ENCODE measurements around the gene ENTHD1. TPM values are rescaled to one million over a fixed set of nuclear protein-coding genes. Genes with fewer than 3 reads are reported as not detected.
"Not testable (repeated sequence)": the region's sequence is repeated elsewhere in the genome, so short reads cannot be mapped to it uniquely, and the experiment has no call there.

The ENTHD1 gene
- total RNA-seq, 4 donors from 2014 or later = not detected

- H3K4me3 ChIP-seq (ENCODE audit: low read depth, poor library complexity, severe bottlenecking) = no peak overlapping the region
- TF ChIP-seq CTCF (IDR thresholded peaks at IDR 0.05) = no peak
- DNase-seq (ENCODE audit: low spot score in 2 of 2) = no peak
- WGBS, 2 donors = 75 to 84% methylated on average over 1 of the region's 1 CpG
- intact Hi-C loops (cut with DNase I; ENCODE audit: low total_unique reads) = no loop called here
These were observed 149.6 kb downstream of the ENTHD1 start for GRCh38 chr22:39743935-39744334.

DNA sequence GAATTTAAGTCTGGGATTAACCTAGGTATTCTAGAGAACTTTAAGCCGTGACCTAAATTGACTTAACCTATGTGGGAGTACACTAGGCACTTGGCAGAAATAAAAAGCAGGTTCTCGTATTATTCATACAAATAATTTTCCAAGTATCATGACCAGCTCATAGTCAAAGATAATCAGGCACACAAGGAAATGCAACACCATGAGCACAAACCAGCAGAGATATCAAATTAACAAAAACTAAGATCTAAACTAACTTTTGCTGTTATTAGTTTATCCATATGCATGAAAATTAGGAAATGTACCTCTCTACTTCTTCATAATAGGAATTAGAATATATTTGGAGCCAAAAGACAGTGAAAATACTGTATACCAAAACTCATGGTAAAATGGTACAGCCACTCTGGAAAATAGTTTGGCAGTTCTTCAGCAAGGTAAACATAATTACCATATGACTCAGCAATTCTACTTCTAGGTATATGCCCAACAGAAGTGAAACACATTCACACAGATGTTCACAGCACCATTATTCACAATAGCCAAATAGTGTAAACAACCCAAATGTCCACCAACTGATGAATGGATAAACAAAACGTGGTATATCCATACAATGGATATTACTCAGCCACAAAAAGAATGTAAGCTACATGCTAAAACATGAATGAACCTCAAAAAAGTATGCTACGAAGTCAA lies 154.1 kb downstream of the ENTHD1 start:
- intact Hi-C loops (cut with DNase I; ENCODE audit: low total_unique reads) = no loop called here
- DNase-seq (ENCODE audit: low spot score in 2 of 2) = no peak
- H3K4me3 ChIP-seq (ENCODE audit: low read depth, poor library complexity, severe bottlenecking) = no peak overlapping the region
- no peak for TF ChIP-seq POLR2A (IDR thresholded peaks at IDR 0.05)
- no peak for TF ChIP-seq CTCF (IDR thresholded peaks at IDR 0.05)
- 61 to 73% methylated on average over 4 of the region's 4 CpGs for WGBS, 2 donors

DNA sequence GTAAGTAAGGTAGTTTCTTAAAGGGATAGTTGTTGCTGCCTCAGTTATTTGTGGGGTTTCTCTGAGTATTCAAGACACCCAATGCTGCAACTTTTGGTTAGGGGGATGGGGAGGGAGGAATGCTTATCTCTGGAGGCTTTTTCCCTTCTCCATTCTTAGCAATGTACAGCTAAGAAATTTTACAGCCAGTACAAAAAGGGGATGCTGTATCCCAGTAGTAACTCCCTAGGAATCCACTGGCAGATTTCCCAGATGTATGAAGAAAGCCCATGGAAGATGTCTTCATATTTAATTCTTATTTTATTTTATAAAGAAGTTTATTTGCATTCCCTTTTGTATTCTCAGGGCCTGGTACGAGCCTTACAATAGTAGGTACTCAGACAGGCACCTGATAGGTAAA lies 154.8 kb downstream of the ENTHD1 start:
- DNase-seq (ENCODE audit: low spot score in 2 of 2) = no peak
- no peak overlapping the region for H3K4me3 ChIP-seq (ENCODE audit: low read depth, poor library complexity, severe bottlenecking)
- no peak for TF ChIP-seq CTCF (IDR thresholded peaks at IDR 0.05)
- TF ChIP-seq POLR2A (IDR thresholded peaks at IDR 0.05) = no peak
- WGBS, 2 donors = 48 to 76% methylated on average over 1 of the region's 1 CpG
- intact Hi-C loops (cut with DNase I; ENCODE audit: low total_unique reads) = no loop called here

- intact Hi-C loops (cut with DNase I; ENCODE audit: low total_unique reads) = no loop called here
- DNase-seq (ENCODE audit: low spot score in 2 of 2) = no peak
- TF ChIP-seq POLR2A (IDR thresholded peaks at IDR 0.05) (no peak), CTCF (IDR thresholded peaks at IDR 0.05) (no peak)
- H3K4me3 ChIP-seq (ENCODE audit: low read depth, poor library complexity, severe bottlenecking) = no peak overlapping the region
- 79 to 88% methylated on average over 10 of the region's 10 CpGs for WGBS, 2 donors
These were observed 157.8 kb downstream of the ENTHD1 start for GRCh38 chr22:39735776-39736175.

- DNase-seq (ENCODE audit: low spot score in 2 of 2) = no peak
- intact Hi-C loops (cut with DNase I; ENCODE audit: low total_unique reads) = no loop called here
- WGBS, 2 donors = 80 to 81% methylated on average over 5 of the region's 5 CpGs
- no peak overlapping the region for H3K4me3 ChIP-seq (ENCODE audit: low read depth, poor library complexity, severe bottlenecking)
- TF ChIP-seq CTCF (IDR thresholded peaks at IDR 0.05) (no peak), POLR2A (IDR thresholded peaks at IDR 0.05) (no peak)
These were observed 158.7 kb downstream of the ENTHD1 start for GRCh38 chr22:39734866-39735265.

- DNase-seq (ENCODE audit: low spot score in 2 of 2); intact Hi-C loops (cut with DNase I; ENCODE audit: low total_unique reads); H3K4me3 ChIP-seq (ENCODE audit: low read depth, poor library complexity, severe bottlenecking): not testable (repeated sequence)
- 67 to 71% methylated on average over 1 of the region's 1 CpG for whole genome bisulfite sequencing, 2 donors
These were observed 159.5 kb downstream of the ENTHD1 start for GRCh38 chr22:39734046-39734445.
